Mucosa of gallbladder (tissue), 1 donor: ENCODE data around the gene MYH6. TPM values are rescaled to one million over a fixed set of nuclear protein-coding genes. Genes with fewer than 3 reads are reported as not detected.

ENCODE experiments used
- DNase-seq: peaks from one replicate; pipeline ENCODE4 v3.0.0-alpha.2; 2020; ENCODE audit warnings: low spot score
- total RNA-seq: library from RNA; stranded (reverse); gene quantifications from one replicate; pipeline ENCODE4 v1.2.1, GENCODE V29; 2021
- donor health status: DM: no; HTN: no; CAD: no.

The MYH6 gene
- total RNA-seq, 1 donor from 2014 or later, result not detected

DNA sequence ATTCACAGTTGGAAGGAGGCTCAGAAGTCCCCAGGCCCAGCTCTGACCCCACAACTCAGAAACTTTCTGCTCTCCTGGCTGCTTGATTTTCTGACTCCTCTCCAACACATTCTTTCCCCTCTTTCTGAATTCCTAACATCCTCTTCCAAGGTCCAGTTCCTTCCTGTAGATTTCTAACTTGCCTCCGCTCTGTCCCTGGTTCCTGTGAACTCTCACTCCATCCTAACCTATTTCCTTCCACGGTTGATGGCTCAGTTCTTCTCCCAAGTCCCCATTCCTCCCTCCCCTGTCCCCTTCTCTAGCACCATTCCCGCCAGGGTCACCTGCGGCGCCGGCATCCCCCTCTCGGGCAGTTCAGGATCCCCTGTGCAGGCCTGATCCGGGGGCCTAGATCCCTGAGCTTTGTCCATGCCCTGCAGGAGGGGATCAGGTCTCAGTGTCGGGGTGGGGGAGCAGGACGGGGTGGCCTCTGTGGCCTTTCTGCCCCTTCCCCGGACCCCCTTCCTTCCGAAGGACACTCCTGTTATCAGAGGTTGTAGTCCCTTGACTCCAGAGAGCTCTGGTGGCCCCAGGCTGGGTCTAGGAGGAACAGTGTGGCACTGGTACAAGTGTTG, 49.4 kb downstream of the MYH6 start:
- no peak for DNase-seq

DNA sequence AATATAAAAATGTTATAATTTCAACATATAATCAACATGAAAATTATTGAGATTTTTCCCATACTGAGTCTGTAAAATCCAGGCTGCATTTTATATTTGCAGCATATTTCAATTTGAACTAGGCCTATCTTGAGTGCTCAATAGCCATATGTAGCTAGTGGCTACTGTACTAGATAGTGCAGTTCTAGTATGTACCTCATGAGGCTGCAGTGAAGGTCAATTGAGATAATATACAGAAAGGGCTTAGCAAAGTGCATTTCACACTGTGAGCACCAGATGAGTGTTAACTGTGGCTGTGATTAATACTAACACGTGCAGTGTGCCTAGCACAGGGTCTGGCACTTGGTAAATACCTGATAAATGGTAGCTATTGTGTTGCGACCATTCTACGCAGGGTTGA, 50.0 kb downstream of the MYH6 start:
- no peak for DNase-seq

DNA sequence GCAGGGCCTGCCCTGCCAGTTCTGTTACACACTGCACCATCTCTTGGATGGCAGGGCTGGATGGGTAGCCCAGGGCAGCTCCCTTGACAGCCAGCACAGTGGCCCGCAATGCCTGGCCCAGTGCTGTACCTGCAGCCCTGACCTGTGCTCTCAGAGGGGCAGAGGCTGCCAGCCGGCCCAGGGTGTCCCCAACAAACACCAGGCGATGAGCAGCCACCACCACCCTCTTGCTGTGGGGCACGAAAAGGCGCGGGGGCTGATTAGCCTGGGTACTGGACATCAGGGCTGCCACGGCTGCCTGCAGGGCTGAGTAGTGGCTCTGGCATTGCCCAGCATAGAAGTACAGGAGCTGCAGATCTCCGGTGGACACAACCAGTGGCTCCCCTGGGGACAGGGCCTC, 50.8 kb downstream of the MYH6 start:
- no peak for DNase-seq

DNA sequence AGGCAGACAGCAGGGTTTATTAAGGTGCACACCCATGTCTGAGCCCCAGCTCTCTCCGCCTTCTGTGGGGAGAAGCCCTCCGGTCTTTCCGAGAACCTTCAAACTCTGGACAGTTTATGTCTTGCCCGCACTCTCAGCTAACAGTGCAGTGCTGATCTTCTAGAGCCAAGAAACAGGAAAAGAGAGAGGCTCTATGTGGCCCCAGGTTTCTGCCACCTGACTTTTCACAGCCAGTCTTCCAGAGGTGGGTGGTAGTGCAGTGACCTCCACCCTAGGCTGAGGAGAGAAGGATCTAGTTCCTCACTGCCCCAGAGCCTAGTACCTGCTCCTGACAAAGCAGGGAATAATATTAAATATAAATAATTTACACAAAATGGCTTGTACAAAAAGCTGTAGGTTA, 51.4 kb downstream of the MYH6 start:
- no peak for DNase-seq

DNA sequence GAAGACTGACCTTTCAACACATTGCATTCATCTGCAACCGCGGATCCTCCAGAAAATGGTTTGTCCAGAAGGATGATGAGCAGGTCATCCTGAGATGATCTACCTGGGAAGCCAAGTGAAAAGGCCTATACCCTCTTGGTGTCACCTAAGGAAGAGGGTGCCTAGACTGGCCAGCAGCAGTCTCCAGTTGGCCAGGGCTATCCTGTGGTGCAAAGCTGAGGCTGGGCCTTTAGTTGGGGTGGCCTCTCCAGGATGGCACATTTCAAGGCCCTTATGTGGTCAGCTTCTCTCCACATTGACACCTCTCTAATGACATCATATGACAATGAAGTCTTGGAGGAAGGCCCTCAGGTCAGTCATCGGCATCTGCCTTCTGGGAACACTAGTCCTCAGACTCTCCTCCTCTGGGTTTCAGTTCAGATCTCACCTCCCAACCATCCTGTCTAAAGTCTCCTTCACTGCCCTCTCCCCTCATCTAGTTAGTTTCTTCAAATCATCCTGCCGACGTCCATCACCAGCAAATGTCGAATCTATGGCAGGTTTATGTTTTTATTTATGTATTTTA, 52.1 kb downstream of the MYH6 start:
- no peak for DNase-seq

DNA sequence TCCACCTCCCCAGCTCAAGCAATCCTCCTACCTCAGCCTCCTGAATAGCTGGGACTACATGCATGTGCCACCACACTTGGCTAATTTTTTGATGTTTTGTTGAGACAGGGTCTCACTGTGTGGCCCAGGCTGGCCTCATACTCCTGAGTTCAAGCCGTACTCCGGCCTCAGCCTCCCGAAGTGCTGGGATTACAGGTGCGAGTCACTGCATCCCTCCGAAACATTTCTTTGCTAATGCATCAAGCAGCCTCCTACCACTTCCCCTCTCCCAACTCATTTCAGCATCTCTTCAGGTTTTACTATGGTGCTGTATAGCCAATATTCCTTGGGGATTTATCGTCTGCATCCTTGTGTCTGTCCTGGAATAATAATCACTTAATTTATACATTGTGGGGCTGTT, 53.1 kb downstream of the MYH6 start:
- DNase-seq, result no peak

DNA sequence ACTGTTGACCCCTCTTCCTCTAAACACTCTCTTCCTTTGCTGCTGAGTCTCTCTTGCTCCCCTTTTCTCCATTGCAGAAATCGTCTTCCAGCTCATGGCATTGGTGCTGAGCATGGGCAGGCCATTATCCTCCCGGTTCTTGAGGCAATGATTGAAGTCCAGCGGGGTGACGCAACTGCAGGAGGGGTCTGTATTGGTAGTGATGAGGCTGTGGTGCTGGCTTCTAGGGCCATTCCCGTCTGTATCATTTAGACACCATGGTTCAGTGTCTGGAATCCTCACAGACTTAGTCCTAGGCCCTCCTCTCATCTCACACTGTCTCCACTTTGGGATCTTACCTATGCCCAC, 54.7 kb downstream of the MYH6 start:
- DNase-seq, result no peak

DNA sequence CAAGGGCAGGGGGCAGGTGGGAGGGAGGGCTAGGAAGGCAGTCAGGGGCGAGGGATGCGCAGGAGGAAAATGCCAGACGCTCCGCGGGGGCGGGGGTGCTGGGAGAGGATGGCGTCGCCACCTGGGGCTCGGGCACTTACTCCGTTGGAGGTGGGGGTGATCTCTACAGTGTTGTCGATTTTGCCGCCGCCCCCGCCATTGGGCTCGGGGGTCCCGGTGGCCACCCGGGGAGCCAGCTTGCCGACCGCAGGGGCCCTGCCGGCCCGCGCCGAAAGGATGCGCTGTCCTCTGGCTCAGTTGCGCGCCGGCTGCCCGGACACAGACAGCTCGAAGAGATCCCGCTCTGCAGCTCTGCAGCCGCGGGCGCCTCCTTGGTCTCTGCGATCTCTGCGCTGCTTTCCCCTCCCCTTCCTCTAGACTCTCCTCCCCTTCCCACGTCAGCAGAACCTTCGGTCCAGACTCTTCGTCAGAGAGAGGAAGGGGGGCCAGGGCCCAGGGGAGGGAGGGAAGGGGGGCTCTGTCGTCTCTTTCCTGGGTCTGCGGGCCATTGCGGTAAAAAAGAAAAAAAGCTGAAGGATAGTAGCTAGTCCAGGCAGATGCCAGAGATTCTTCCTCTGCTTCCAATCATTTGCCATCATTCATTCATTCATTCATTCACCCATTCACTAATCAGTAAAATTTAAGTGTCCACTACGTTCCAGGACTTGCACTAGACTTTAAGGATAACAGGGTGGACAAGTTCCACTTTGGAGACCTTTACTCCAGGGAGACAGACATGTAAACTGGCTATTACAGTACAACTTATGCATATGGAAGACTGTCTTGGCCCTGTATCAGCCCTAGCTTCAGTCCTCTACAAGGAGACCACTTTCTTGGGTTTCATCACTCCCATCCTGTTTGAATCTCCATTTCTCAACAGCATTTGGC, 55.3 kb downstream of the MYH6 start, which contains the start of gene SLC22A17:
TSS of gene SLC22A17 (minus strand) at position 382 of the 927 bp plus-strand sequence.
- DNase-seq, result peak; percentile 77

DNA sequence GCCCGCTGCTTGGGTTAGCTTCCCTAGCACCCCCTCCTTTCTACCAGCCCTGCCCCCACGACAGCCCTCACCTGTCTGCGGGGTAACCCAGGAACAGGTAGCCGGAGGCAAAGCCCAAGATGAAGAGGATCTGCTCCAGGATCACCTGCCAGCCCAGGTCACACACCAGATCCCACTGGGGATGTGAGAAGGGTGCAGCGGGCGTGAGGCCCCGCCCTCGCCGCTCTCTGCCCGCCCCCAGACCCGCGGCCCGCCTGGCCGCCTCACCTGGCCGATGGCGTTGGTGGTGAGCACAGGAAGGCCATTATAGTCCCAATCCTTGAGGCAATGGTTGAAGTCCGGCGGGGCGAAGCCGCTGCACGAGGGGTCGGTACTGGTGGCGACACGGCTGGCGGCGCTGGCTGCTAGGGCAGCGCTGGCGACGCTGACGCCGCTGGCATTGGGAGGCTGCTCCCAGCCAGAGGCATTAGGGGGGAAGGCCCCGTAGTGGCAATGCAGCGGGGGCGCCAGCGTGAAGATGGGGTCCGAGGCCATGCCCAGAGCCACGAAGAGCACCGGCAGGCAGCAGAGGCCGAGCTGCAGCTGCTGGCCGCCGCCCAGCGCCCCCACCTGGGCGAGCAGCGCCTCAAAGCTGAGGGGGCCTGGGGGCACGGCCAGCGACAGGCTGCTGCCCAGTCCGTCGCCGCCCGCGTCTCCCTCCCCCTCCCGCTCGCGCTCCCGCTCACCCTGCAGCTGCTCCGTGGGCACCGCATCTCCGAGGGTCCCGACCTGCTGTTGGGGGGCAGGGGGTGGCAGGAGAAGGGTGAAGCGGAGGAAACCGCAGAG, 56.2 kb downstream of the MYH6 start:
- DNase-seq, result no peak

DNA sequence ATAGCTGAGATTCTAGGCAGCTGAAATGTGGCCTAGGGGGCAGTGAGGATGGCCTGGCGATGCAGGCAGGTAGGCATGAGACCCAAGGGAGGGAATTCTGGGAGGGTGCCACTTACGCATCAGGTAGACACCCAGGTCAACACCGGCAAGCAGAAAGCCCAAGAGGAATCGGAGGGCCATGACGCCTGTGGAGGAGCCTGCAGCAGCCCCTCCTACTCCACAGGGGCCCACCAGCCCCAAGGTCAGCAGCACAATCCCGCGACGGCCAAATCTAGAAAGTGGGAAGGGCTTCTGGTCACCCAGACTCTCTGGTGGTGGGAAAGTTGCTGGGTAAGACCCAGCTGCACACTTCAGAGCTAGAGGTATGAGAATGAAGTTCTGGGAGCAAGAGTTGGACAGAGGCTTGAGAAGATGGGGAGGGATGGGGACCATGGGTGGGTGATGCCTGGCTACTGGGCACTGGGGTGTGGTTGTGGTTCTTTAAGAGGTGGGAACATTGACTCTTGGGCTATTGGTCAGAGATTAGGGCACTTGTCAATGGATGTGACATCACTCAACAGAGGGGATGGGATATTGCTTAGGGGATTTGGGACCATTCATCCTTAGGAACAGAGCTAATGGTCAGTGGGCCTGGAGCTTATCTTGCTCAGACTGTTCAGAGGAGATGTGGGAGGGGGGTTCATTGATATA, 58.8 kb downstream of the MYH6 start:
- DNase-seq, result no peak

DNA sequence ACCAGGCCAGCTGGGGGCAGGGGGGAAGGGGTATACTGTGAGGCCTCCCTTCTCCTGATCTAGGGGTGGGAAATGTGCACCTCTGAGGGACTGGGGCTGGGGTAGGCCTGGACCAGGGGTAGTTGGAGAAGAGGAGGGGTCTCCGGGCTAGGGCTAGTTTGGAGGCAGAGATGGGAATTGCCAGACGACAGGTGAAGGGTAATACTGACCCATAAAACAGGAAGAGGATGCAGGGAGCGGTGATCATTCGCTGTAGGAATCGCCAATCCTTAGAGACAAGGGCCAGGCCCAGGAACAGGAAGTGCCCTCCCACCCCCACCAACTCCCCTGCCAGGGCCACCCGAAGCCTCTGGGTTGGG, 59.8 kb downstream of the MYH6 start:
- no peak for DNase-seq

DNA sequence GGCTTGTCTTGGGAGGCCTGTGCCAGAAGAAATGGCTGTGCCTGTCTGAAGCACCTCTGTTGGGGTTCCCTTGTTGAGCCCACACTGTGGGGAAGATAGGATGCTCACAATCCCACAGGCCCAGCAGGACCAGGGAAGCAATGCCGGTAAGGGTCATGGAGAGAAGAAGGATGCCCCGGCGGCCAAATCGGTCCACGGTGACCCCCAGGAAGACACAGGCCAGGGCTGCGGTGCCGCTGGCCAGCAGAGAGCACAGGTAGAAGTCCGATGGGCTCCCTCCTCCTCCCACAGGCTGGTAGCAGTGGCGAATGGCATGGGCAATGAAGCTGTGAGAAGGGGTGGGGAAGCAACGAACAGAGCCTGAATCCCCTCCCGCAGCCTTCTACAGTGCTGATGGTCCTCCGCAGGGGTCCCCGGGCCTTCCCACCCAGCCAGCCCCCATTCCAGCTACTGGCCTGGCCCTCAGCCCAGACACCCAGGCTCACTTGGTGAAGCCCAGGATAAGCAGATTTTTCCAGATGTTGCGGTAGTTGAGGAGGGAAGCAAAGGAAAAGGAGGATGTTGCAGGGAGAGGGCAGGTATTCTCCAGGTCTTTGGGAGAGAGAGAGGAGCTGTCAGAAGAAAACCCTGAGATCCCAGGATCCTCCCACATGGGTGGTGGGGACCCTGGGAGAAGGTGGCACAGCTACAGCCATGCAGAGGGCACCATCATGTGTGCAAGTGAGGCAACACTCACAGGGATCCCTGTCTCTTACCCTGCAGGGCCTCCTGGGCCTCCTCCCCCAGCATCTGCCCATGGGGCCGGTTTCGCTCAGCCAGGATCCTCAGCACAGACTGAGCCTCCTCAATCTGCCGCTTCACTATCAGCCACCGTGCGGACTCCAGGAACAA, 60.4 kb downstream of the MYH6 start:
- DNase-seq, result no peak

DNA sequence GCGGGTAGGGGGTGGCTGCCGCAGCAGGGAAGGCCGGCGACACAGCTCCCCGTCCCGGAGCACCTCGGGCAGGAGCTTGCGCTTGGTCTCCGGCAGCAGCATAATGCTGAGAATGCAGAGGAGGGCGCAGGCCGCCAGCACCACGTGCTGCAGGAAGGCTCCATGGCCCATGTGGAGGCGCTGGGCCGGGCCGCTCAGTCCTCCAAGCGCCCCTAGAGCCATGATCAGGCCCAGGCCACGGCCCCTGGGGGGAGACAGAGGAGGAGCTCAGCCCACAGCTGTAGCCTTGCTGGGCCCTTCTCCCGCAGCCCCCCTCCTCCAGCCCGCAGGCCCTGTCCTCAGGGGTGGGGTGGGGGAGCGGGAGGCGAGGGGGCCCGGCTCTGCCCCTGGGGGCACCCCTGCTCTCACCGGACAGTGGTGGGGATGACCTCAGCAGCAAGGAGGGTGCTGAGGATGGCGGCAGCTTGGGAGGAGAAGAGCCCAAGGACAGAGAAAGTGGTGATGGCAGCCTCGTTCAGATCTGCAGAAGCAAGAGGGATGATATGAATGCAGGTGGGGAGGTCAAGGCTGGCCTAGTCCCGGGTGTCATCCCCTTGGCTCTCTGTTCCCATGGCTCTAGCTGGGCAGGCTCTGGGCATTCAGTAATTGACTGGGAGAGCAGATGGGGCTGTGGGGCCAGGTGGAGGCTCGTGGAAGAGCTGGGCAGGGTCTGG, 61.2 kb downstream of the MYH6 start:
- no peak for DNase-seq

DNA sequence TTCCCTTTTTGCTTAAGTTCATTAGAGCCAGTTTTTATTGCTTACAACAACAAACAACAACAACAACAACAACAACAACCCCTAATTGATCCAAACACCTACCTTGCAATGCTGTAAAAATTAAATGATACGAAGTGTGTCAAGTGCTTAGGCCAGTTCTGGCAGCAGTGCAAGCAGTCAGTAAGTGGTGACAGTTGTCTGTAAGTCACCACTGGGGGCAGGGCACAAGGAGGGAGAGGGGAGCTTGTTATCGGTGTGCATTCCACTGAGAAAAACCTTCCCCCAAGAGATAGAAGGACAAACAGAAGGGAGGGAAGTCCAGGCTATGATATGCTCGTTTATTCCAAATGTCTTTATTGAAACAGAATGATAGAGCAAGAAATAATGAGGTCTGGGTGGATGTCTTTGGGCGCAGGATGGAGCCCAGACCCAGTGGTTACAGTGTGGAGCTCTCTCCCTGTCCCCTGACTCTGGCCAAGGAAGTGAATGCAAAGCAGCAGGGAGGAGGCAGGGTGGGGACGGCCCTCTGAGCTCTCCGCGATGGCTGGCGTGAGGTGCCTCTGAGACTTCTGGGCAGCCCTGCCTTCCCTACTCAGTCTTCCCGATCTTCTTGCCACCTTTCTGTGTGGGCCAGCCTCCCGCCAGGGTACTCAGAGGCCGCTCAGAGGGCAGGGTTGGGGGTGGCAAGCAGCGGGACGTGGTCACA, 61.9 kb downstream of the MYH6 start:
- no peak for DNase-seq

DNA sequence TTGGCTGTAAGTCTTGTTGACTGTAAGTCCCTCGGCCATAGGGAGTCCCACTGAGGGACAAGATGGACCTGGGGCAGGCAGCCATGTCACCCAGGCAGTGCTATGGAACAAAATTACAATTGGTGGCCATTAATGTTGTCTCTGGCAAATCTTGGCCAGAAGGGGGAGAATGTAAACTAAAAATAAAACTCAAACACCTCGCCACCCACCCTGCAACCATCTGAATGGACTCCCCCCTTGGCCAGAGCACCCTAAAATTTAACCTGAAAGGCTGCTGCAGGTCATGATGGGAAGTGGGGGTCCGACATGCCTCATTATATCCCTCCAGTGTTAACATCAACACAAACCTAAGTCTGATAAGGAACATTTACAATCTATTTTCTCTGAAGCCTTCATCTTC, 63.6 kb downstream of the MYH6 start:
- DNase-seq, result no peak

DNA sequence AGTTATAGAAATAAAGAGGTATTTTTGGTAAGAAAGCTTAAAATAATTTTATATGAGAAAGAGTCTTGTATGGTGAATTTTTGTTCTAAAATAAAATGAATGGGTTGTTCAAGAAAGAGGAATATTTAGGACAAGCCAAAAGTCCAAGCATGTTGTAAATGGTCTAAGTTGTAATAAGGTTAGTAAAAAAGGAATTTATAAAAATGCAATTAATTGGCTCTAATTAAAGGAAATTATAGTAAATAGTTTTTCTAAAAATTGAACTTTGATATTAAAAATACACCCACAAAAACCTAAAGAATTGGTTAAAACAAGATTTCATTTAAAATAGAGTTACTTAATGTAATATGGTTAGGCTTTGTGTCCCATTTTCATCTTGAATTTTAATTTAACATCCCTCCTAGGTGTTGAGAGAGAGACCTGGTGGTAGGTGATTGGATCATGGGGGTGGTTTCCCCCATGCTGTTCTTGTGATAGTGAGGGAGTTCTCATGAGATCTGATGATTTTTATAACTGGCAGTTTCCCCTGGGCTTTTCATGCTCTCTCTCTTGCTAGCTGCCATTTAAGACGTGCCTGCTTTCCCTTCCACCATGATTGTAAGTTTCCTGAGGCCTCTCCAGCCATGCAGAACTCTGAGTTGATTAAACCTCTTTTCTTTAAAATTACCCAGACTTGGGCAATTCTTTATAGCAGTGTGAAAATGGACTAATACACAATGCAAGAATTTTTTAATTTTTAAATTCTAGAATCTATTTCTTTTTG, 68.4 kb downstream of the MYH6 start:
- DNase-seq, result no peak

DNA sequence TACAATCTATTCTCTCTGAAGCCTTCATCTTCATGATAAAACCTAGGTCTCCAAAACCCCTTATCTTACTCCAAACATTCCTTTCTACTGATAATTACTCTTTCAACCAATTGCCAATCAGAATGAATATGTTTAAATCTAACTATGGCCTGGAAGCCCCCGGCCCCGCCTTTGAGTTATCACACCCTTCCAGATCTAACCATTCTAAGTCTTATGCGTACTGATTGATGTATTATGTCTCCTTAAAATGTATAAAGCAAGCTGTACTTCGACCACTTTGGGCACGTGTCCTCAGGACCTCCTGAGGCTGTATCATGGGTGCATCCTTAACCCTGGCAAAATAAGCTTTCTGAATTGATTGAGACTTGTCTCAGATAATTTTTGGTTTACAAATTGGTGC, 72.5 kb downstream of the MYH6 start:
- no peak for DNase-seq
